IMR-90 (cell line): Measurements from ENCODE around the gene MID1. TPM values are rescaled to one million over a fixed set of nuclear protein-coding genes. Genes with fewer than 3 reads are reported as not detected.
A peak's percentile ranks its signal among the peaks of the same experiment; 100 is the strongest.

Experiments
- ATAC-seq: fragments of 200-7000 bp; cut with Tn5 transposase; 2 replicates; pipeline ENCODE4 v1.9.1; 2020; ENCODE audit warnings: low read depth, mild to moderate bottlenecking, moderate library complexity
- BruUV-seq: library from RNA; stranded (reverse); fragments of 400-500 nt; replicated peaks from 2 replicates; lab custom pipeline; 2021; lab: Mats Ljungman, UMichigan
- CTCF ChIA-PET: fragments of 300-600 bp; formaldehyde crosslinking; extraction: SDS; loops from one replicate; lab custom pipeline; 2021; ENCODE audit warnings: antibody characterized with exemption; lab: Yijun Ruan, JAX
- POLR2A ChIA-PET: fragments of 300-600 bp; sonication (Branson Sonifier 250); formaldehyde crosslinking; loops from one replicate; lab custom pipeline; 2022; ENCODE audit warnings: antibody characterized with exemption; ENCODE audit not compliant: unreplicated experiment; lab: Charles Lee
- DNase-seq: peaks from one replicate; pipeline ENCODE4 v3.0.0; 2013
- H2AFZ ChIP-seq: replicated peaks from 2 replicates; pipeline ENCODE3; 2013; ENCODE audit warnings: low read length, mild to moderate bottlenecking; ENCODE audit not compliant: poor library complexity
- H2AK5ac ChIP-seq: 2 replicates; pipeline ENCODE4 v1.6.1; 2013; ENCODE audit warnings: low read depth, low read length, inconsistent platforms
- H2AK9ac ChIP-seq: replicated peaks from 2 replicates; pipeline ENCODE3; 2013; ENCODE audit warnings: mild to moderate bottlenecking, low read depth, low read length, moderate library complexity; ENCODE audit not compliant: poor library complexity
- H2BK120ac ChIP-seq: 2 replicates; pipeline ENCODE4 v1.6.1; 2013; ENCODE audit warnings: low read depth, low read length, inconsistent platforms
- H2BK15ac ChIP-seq: 3 replicates; pipeline ENCODE4 v1.6.1; 2013; ENCODE audit warnings: low read depth, low read length, inconsistent platforms
- H2BK20ac ChIP-seq: 2 replicates; pipeline ENCODE4 v1.6.1; 2013; ENCODE audit warnings: low read depth, mild to moderate bottlenecking, inconsistent platforms, low read length, moderate library complexity
- H2BK5ac ChIP-seq: 2 replicates; pipeline ENCODE4 v1.6.1; 2013; ENCODE audit warnings: mild to moderate bottlenecking, low read depth, low read length, inconsistent platforms; ENCODE audit not compliant: poor library complexity, severe bottlenecking
- H3K14ac ChIP-seq: replicated peaks from 2 replicates; pipeline ENCODE4 v1.6.1; 2013; ENCODE audit warnings: low read depth, low read length, inconsistent platforms
- H3K18ac ChIP-seq: 2 replicates; pipeline ENCODE4 v1.6.1; 2013; ENCODE audit warnings: low read depth, low read length, control low read depth
- H3K23ac ChIP-seq: 2 replicates; pipeline ENCODE4 v1.6.1; 2013; ENCODE audit warnings: low read depth, low read length, inconsistent platforms
- H3K27ac ChIP-seq: 2 replicates; pipeline ENCODE4 v1.5.1; 2013; ENCODE audit warnings: mild to moderate bottlenecking, control low read depth, low read length; ENCODE audit not compliant: insufficient read depth
- H3K27me3 ChIP-seq: 2 replicates; pipeline ENCODE4 v1.6.1; 2013; ENCODE audit warnings: low read length; ENCODE audit not compliant: control insufficient read depth, insufficient read depth
- H3K36me3 ChIP-seq: 2 replicates; pipeline ENCODE4 v1.6.1; 2013; ENCODE audit warnings: low read length, mixed read lengths; ENCODE audit not compliant: control insufficient read depth, insufficient read depth
- H3K4ac ChIP-seq: 2 replicates; pipeline ENCODE4 v1.6.1; 2013; ENCODE audit warnings: low read depth, low read length, inconsistent platforms
- H3K4me1 ChIP-seq: 2 replicates; pipeline ENCODE4 v1.6.1; 2013; ENCODE audit warnings: low read length, mixed read lengths; ENCODE audit not compliant: control insufficient read depth, insufficient read depth
- H3K4me2 ChIP-seq: 2 replicates; pipeline ENCODE4 v1.6.1; 2013; ENCODE audit warnings: low read depth, mild to moderate bottlenecking, control low read depth, low read length, moderate library complexity
- H3K4me3 ChIP-seq: 2 replicates; pipeline ENCODE4 v1.5.1; 2013; ENCODE audit warnings: low read depth, mild to moderate bottlenecking, control low read depth, low read length, moderate library complexity; ENCODE audit not compliant: insufficient read depth
- H3K56ac ChIP-seq: 2 replicates; pipeline ENCODE4 v1.6.1; 2013; ENCODE audit warnings: low read length, inconsistent platforms; ENCODE audit not compliant: insufficient read depth; ENCODE audit errors: extremely low read depth
- H3K79me1 ChIP-seq, 2 experiments: 2 replicates each; pipeline ENCODE4 v1.6.1; 2013; ENCODE audit warnings: low read length in 2 of 2, inconsistent platforms in 1 of 2, low read depth in 1 of 2
- H3K9ac ChIP-seq: 2 replicates; pipeline ENCODE4 v1.6.1; 2013; ENCODE audit warnings: low read depth, low read length, control low read depth
- H3K9me1 ChIP-seq: 2 replicates; pipeline ENCODE4 v1.6.1; 2013; ENCODE audit warnings: low read length, inconsistent platforms; ENCODE audit not compliant: insufficient read depth
- H3K9me3 ChIP-seq: 2 replicates; pipeline ENCODE4 v1.6.1; 2013; ENCODE audit warnings: low read length; ENCODE audit not compliant: control insufficient read depth, insufficient read depth
- H4K20me1 ChIP-seq: 2 replicates; pipeline ENCODE4 v1.6.1; 2013; ENCODE audit warnings: low read length, inconsistent platforms; ENCODE audit not compliant: insufficient read depth
- H4K5ac ChIP-seq: 2 replicates; pipeline ENCODE4 v1.6.1; 2013; ENCODE audit warnings: mild to moderate bottlenecking, low read depth, low read length, control low read depth
- H4K8ac ChIP-seq, 2 experiments: 2 replicates each; pipeline ENCODE4 v1.6.1; 2013; ENCODE audit warnings: low read depth in 2 of 2, low read length in 2 of 2, control low read depth in 1 of 2, inconsistent platforms in 1 of 2
- H4K91ac ChIP-seq: 2 replicates; pipeline ENCODE4 v1.6.1; 2013; ENCODE audit warnings: low read depth, low read length, inconsistent platforms; ENCODE audit not compliant: insufficient read depth
- FOS ChIP-seq: fragments of 150-350 bp; IDR thresholded peaks from 2 replicates; pipeline ENCODE4 v1.6.1; 2016; ENCODE audit warnings: low read depth, low read length
- POLR2A ChIP-seq: IDR thresholded peaks from 2 replicates; pipeline ENCODE4 v1.6.1; 2012; ENCODE audit warnings: mild to moderate bottlenecking, low read depth, low read length
- SMC3 ChIP-seq: fragments of 150-350 bp; IDR thresholded peaks from 2 replicates; pipeline ENCODE4 v1.6.1; 2016; ENCODE audit warnings: low read depth, mild to moderate bottlenecking, antibody characterized with exemption, low read length, moderate library complexity
- WGBS, 2 experiments: methylation state at CpG; one replicate each; pipeline versions ENCODE4 v1.1.5 to v1.1.7; 2013; ENCODE audit warnings: missing lambda C conversion rate in 2 of 2; ENCODE audit not compliant: insufficient read length in 1 of 2; ENCODE audit errors: extremely low coverage in 2 of 2; 5-methylcytosine and 5-hydroxymethylcytosine counted together
- dilution Hi-C: fragments of 300-500 bp; cut with HindIII; formaldehyde crosslinking; loops from one replicate; pipeline ENCODE4 v1.14.3; 2018; ENCODE audit warnings: low sequenced_read_pairs; ENCODE audit not compliant: unreplicated experiment
- in situ Hi-C: fragments of 300-500 bp; cut with MboI; formaldehyde crosslinking; loops from 3 replicates; pipeline ENCODE4 v1.14.3; 2019; ENCODE audit warnings: low sequenced_read_pairs, inconsistent platforms, mixed read lengths
- intact Hi-C: fragments of 100-400 bp; cut with micrococcal nuclease; formaldehyde crosslinking; loops from 2 replicates; pipeline ENCODE4 v1.10.0; 2022
- polyA plus RNA-seq, 3 experiments: library from polyadenylated mRNA; depleted of rRNA; stranded (reverse); fragments of >200 nt; gene quantifications; 2 replicates each; pipeline ENCODE4 v1.2.3, GENCODE V29; 2012; ENCODE audit warnings: low replicate concordance in 1 of 3
- total RNA-seq: library from RNA; depleted of rRNA; stranded (reverse); fragments of >200 nt; gene quantifications from 2 replicates; pipeline ENCODE4 v1.2.3, GENCODE V29; 2012

The MID1 gene
- total and polyA plus RNA-seq, 2 of the 4 experiments (the other 2 are of a cell fraction), result 37.2 to 106 TPM

DNA sequence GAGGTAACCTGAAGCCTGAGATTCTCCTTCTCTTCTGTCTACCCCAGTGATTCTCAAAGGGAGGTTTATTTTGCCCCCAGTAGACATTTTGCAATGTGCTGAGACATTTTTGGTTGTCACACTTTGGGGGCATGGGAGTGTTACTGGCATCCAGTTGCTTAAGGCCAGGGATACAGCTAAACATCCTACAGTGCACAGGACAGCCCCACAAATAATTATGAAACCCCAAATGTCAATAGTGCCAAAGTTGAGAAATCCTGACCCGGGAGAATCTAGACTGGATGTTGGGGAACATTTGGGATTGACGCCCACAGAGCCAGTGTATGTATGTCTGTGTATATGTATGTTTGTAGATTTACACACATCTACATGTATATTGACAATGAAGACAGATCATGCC is 13.2 kb downstream of the MID1 start:
- no peak overlapping the region for H3K4ac ChIP-seq
- POLR2A ChIA-PET, result no interaction called here
- no peak overlapping the region for H3K4me2 ChIP-seq
- no peak overlapping the region for H3K14ac ChIP-seq
- TF ChIP-seq POLR2A (no peak), FOS (no peak), SMC3 (no peak)
- H3K9me1 ChIP-seq, result no peaks in the 10 kb centered on the region
- H3K18ac ChIP-seq, result no peak overlapping the region
- peak overlapping the region; percentile 21; the same call in 1 of the 2 replicates for H3K27ac ChIP-seq
- H2BK120ac ChIP-seq, result no peak overlapping the region
- no peak overlapping the region for H2BK15ac ChIP-seq
- H3K56ac ChIP-seq, result no peak overlapping the region
- no peak overlapping the region for H4K5ac ChIP-seq
- H2BK5ac ChIP-seq, result no peak overlapping the region
- H4K8ac ChIP-seq, result no peak overlapping the region
- H3K4me1 ChIP-seq, result peaks cover 2% of the 10 kb centered on the region
- no peak overlapping the region for H2BK20ac ChIP-seq
- H2AK9ac ChIP-seq, result no peak overlapping the region
- dilution Hi-C loops (no loop called here), intact Hi-C loops (no loop called here), in situ Hi-C loops (no loop called here)
- no peak overlapping the region for H3K9ac ChIP-seq
- CTCF ChIA-PET, result no interaction called here
- DNase-seq (no peak), ATAC-seq (no peak)
- H2AK5ac ChIP-seq, result no peak overlapping the region
- WGBS, 2 experiments, result no CpG with 5 or more reads among the region's 2 CpGs
- no TSS peak for BruUV-seq
- H3K23ac ChIP-seq, result no peak overlapping the region
- H4K91ac ChIP-seq, result no peak overlapping the region
- no peaks in the 10 kb centered on the region for H4K20me1 ChIP-seq
- H3K4me3 ChIP-seq, result no peak overlapping the region
- H2AFZ ChIP-seq, result no peak overlapping the region
- no peaks in the 10 kb centered on the region for H3K9me3 ChIP-seq
- no peaks in the 10 kb centered on the region for H3K36me3 ChIP-seq
- no peaks in the 10 kb centered on the region for H3K27me3 ChIP-seq
- peaks cover 0 to 17% of the 10 kb centered on the region in 2 experiments; a peak in 3 of 4 replicates for H3K79me1 ChIP-seq
